GM23338 (cell line): Measurements from ENCODE around the gene HEATR1.

Experiments used
- CREB1 ChIP-seq: fragments of 250-450 bp; sonication (Bioruptor Pico); IDR thresholded peaks from 2 replicates; pipeline ENCODE4 v1.5.0; 2020; ENCODE audit warnings: low read depth, mild to moderate bottlenecking, moderate library complexity
- CTCF ChIP-seq, 2 experiments: fragments of 200-600 bp in 1 of 2; sonication (generic) in 1 of 2; conservative IDR thresholded peaks; 2 replicates each; pipeline versions ENCODE4 v1.5.1 to v1.6.1; 2016 to 2017; ENCODE audit warnings: antibody characterized with exemption in 2 of 2, low read depth in 2 of 2, mild to moderate bottlenecking in 2 of 2, moderate library complexity in 1 of 2
- ETS1 ChIP-seq: IDR thresholded peaks from 2 replicates; pipeline ENCODE4 v1.6.1; 2016; ENCODE audit warnings: antibody characterized with exemption
- EZH2 ChIP-seq: fragments of 200-600 bp; sonication (generic); IDR thresholded peaks from one replicate; pipeline ENCODE4 v1.8.0; 2017; ENCODE audit warnings: antibody characterized with exemption, mild to moderate bottlenecking, low read depth; ENCODE audit not compliant: unreplicated experiment
- EZH2phosphoT487 ChIP-seq: fragments of 200-600 bp; sonication (generic); IDR thresholded peaks from one replicate; pipeline ENCODE4 v1.8.1; 2018; ENCODE audit warnings: antibody characterized with exemption; ENCODE audit not compliant: unreplicated experiment
- JUNB ChIP-seq: IDR thresholded peaks from one replicate; pipeline ENCODE4 v1.6.1; 2016; ENCODE audit warnings: antibody characterized with exemption; ENCODE audit not compliant: unreplicated experiment
- NANOG ChIP-seq: IDR thresholded peaks from 2 replicates; pipeline ENCODE4 v1.6.1; 2016; ENCODE audit warnings: antibody characterized with exemption, borderline replicate concordance
- POLR2AphosphoS5 ChIP-seq: IDR thresholded peaks from 2 replicates; pipeline ENCODE4 v1.6.1; 2016; ENCODE audit warnings: antibody characterized with exemption, low read depth
- REST ChIP-seq: IDR thresholded peaks from one replicate; pipeline ENCODE4 v1.6.1; 2018; ENCODE audit warnings: antibody characterized with exemption; ENCODE audit not compliant: unreplicated experiment
- STAT1 ChIP-seq: IDR thresholded peaks from one replicate; pipeline ENCODE4 v1.6.1; 2016; ENCODE audit warnings: antibody characterized with exemption; ENCODE audit not compliant: unreplicated experiment
- ZNF114 ChIP-seq: fragments of 250-450 bp; sonication (Bioruptor Pico); IDR thresholded peaks from 2 replicates; pipeline ENCODE4 v1.5.0; 2020; ENCODE audit warnings: mild to moderate bottlenecking, moderate library complexity
- ZNF331 ChIP-seq: fragments of 250-450 bp; sonication (Bioruptor Pico); IDR thresholded peaks from 2 replicates; pipeline ENCODE4 v1.5.0; 2020; ENCODE audit warnings: low read depth, mild to moderate bottlenecking, moderate library complexity

GRCh38 chr1:236590553-236591150 is 13.7 kb downstream of the HEATR1 start:
- TF ChIP-seq CTCF (conservative IDR thresholded peaks at IDR 0.05; ENCODE audit: low read depth in 2 of 2) (no peak), POLR2AphosphoS5 (no peak), EZH2 (no peak), EZH2phosphoT487 (no peak), STAT1 (no peak), ETS1 (no peak), JUNB (no peak), ZNF114 (CRISPR knock-in tag) (no peak), CREB1 (CRISPR knock-in tag) (no peak), REST (no peak), ZNF331 (CRISPR knock-in tag) (no peak), NANOG (no peak)
